Fibroblast of pulmonary artery (primary cell): Measurements from ENCODE around the gene LAMA3.

Source experiments
- DNase-seq: peaks from one replicate; pipeline ENCODE4 v3.0.0-alpha.2; 2010; ENCODE audit warnings: low read depth
- H3K4me3 ChIP-seq: replicated peaks from 2 replicates; pipeline ENCODE4 v1.5.1; 2011; ENCODE audit warnings: low read depth, mild to moderate bottlenecking, control low read depth, low read length, moderate library complexity
- CTCF ChIP-seq: IDR thresholded peaks from 2 replicates; pipeline ENCODE4 v1.5.1; 2011; ENCODE audit warnings: mild to moderate bottlenecking, control low read depth, low read length, inconsistent platforms; ENCODE audit errors: missing control alignments

Gene LAMA3

GRCh38 chr18:23824669-23825068 lies 135.4 kb downstream of the LAMA3 start:
- peak; percentile 38 for DNase-seq
- TF ChIP-seq CTCF, result no peak
- H3K4me3 ChIP-seq, result no peak overlapping the region

DNA sequence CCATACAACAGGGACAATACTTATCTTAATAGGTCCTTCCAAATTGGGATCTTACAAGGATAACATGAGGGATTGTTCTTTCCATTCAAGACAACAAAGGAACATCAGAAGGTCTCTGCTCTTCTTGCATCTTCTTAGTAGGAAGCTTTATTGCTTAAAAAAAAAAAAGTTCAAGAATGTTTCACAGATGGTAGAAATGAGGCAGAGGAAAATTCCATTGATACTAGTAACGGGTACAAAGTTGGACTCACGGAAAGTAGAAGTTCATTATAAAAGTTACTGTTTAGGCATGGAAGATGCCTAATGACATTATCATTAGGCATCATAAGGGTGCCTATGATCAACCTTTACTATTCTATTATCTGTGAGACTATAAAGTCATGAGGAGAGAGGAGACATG lies 136.2 kb downstream of the LAMA3 start:
- TF ChIP-seq CTCF, result no peak
- peak; percentile 20 for DNase-seq
- H3K4me3 ChIP-seq, result no peak overlapping the region

DNA sequence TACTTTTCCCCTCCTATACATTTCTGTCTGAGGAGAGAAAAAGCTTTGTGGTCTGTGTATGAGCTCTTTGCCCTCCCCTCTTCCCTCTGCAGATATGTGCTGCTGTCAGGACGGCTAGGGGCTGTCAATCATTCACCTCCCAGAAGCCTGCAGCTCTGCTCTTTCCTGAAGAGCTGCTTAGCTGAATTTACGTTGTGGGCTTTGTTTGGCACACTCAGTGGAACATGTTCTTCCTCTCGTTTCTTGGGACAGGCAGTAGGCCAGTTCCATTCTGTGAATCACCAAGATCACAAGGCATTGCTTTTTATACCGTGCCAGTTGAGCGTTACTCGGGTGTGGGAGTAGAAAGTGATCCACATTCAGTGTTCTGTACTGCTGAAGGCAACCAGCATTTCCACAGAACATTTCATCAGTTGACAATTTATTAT lies 136.7 kb downstream of the LAMA3 start:
- DNase-seq, result peak; percentile 95
- TF ChIP-seq CTCF, result no peak
- no peak overlapping the region for H3K4me3 ChIP-seq

DNA sequence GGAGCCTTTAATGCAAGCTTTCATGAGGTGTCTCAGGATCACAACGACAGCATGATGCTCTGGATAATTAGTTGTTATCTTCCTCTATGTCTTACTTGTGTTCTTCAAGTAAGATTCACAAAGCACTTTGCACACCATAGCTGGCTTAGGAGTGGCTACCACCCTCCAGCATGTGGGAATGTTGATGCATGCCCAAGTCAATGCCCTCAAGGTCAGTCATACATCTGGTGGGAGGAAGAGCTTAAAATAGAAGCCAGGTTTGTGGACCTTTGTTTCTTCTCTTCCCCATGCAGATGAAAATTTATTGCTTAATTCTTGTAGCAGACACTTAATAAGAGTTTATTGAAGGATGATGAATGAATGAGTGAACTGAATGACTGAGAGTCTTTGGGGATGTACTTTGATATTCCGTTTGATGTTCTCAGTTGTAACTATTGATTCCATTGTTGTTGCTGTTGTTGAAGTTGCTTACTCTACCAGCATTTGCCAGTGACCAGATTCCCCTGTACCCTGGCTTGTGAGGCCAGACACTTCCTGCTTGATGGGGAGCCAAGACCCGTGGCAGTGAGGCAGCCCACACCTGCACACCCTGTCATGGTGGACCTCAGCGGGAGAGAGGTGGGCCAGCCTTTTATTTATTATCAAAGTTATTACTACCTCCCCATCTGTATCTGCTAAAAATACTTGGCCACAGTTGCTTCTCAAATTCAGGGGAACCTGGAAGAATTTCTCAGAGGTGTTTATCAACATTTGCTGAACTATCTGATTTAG lies 137.8 kb downstream of the LAMA3 start:
- peak; percentile 34 for DNase-seq
- no peak for TF ChIP-seq CTCF
- no peak overlapping the region for H3K4me3 ChIP-seq

DNA sequence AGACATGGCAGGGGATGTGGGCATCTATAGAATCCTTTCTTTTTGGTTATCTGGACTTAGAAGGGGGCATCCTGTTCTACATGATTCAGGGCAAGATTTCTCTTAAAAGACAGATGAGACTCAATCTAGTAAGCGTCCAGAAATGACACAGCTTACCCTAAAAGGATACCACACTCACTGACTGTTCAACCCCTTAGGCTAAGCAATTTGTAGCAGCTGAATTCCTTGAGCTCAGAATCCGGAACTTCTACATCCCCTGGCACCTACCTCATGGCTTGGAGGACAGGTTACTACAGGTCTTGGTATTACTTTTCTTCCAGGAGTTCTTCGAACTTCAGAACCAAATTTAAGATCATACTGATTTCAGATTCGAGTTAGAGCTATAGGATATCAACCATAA lies 138.4 kb downstream of the LAMA3 start:
- TF ChIP-seq CTCF, result no peak
- DNase-seq, result no peak
- no peak overlapping the region for H3K4me3 ChIP-seq

DNA sequence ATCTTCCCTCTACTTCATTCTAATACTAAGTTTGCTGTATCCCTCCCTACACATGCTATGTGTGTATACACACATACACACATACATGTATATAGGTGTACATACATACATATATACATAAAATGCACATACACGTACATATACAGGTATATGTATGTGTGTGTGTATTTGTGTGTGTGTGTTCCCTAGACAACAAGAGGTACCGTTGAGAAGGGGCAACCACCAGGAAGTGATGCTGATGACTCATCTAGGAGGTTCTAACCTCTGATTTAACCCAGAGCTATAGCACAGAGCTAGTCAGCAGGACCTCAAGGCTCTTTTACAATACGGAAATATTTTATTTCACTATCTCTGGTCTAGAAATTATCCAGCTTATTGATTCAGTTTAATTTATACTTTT lies 139.2 kb downstream of the LAMA3 start:
- no peak overlapping the region for H3K4me3 ChIP-seq
- peak; percentile 92 for DNase-seq
- no peak for TF ChIP-seq CTCF

GRCh38 chr18:23832911-23833310 lies 143.7 kb downstream of the LAMA3 start:
- no peak for DNase-seq
- no peak overlapping the region for H3K4me3 ChIP-seq
- TF ChIP-seq CTCF, result no peak
